ENCODE results near the gene ZNF30.
"Not testable (repeated sequence)": the region's sequence is repeated elsewhere in the genome, so short reads cannot be mapped to it uniquely, and the experiment has no call there.

The ZNF30 gene

DNA sequence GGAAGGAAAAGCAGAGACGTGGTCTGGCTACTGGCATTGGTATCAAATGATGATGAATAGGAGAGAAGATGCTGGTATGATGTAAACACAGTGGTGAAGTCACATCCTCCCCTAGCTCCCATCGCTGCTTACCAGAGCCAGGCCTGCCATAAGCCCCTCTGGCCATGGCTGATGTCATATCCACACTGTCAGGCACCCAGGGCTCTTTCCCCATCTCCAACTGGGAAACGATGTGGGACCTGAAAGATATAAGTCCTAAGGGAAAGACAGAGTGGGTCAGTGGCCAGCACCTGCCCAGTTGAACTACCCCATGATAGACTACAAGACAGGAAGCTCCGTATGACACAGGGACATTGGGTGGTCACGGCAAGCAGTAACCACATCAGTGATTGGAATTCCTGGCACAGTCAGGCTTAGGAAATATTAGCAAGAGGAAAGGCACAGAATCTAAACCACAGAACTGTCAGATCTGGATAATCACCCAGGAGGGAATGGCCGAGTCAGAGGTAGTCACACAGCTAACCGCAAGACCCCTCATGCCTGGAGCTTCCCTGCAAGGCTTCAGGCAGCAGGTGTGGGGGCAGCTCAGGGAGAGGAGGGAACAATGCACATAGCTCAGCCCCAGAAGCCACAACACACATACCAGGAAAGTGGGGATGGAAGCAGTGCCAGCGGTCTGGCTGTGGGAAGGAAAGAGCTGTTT, 33.6 kb downstream of the ZNF30 start:
- no peak for DNase-seq (ENCODE audit: low read depth, low spot score)

DNA sequence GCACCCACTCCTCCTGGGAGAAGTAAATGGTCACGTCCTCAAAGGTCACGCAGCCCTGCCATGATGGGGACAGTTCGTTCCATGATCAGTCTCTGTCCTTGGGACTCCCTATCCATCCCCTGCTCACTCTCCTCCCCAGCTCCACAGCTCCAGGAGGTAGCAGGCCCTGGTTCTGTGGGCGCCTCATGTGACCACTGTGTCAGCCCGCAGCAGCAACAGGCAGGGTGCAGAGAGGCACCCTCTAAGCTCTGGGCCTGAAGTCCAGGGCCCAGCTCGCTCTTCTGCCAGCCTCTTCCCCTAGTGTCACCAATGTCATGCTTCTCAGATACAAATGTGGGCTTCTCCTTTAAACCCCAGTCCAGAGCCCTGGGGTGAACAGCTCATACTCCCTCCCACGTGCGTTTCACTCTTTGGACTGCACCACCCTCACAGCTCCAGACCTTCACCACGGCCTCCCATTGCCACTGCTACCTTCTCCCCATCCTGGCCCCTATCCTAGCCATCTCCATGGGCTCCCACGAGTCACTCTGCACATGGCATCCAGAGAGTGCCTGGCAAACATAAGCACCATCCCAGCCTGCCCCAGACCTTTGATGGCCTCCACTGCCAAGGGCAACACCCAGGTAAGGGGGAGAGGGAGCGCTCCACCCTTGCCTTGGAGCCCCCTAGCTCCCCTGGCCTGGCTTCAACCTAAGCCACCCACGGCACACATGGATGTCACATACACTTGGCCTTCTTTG, 34.4 kb downstream of the ZNF30 start:
- DNase-seq (ENCODE audit: low read depth, low spot score): no peak

GRCh38 chr19:34961775-34962686, 35.3 kb downstream of the ZNF30 start:
- DNase-seq (ENCODE audit: low read depth, low spot score): no peak

GRCh38 chr19:34962687-34963572, 36.2 kb downstream of the ZNF30 start:
- no peak for DNase-seq (ENCODE audit: low read depth, low spot score)

DNA sequence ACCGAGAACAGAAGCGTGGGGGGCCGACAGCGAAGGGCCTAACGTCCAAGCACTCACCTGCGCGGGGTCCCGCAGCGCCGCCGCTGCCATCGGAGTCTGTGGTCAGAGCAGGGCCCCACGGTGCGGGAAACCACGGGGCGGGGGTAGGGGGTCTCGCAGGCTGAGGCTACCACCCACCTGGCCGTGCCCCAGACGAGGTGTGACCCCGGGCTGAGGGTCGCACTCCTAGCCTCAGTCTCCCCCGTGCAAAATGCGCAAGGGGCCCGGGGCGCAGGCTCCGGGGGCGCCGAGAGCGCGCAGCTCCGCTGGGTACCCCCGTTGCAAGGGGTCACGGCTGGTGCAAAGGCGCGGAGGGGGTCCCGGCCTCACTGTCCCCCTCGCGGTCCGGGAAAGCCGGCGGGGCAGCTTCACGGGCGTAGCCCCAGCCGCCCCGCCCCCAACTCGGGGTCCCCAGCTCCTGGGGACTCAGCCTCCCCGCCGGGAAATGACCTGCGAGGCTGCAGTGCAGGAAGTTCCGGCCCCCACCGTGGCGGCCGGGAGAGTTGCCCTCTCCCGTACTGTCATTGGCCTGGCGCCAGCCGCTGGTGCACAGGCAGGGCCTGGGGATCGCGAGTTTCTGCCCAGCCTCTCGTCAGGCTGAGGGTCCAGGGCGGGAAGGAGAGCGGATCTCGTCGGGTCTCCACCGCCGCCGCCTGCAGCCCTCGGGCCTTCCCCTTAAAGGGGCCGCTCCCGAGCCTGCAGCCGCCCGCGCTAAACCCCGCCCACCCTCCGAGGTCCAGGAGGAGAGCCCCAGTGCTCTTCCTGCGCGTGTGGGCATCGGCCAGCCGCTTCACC, 37.1 kb downstream of the ZNF30 start, which contains the start of gene ZNF792:
Gene ZNF792 (minus strand): TSS at position 657 of the 834 bp plus-strand sequence. CDS start 567 bp downstream, at position 90.
- no peak for DNase-seq (ENCODE audit: low read depth, low spot score)

- no peak for DNase-seq (ENCODE audit: low read depth, low spot score)
Observed at GRCh38 chr19:34964598-34964997, 37.9 kb downstream of the ZNF30 start.

- not testable (repeated sequence) for DNase-seq (ENCODE audit: low read depth, low spot score)
Observed at GRCh38 chr19:34965505-34965904, 38.8 kb downstream of the ZNF30 start.

DNA sequence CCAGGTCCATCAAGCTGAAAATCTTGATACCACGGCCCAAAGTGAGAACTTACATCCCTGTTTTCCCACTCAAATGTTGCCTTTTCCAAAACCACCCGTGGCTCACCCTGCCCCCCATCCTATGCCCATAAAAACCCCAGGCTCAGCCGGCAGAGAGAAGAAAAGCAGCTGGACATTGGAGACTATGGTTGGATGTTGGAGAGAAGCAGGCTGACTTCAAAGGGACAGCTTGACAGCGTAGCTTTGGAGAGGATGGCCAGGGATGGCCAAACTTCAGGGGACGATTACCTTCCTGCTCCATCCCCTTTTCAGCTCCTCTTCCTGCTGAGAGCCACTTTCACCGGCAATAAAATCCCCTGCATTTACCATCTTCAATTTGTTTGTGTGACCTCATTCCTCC, 40.8 kb downstream of the ZNF30 start:
- DNase-seq (ENCODE audit: low read depth, low spot score): no peak

DNA sequence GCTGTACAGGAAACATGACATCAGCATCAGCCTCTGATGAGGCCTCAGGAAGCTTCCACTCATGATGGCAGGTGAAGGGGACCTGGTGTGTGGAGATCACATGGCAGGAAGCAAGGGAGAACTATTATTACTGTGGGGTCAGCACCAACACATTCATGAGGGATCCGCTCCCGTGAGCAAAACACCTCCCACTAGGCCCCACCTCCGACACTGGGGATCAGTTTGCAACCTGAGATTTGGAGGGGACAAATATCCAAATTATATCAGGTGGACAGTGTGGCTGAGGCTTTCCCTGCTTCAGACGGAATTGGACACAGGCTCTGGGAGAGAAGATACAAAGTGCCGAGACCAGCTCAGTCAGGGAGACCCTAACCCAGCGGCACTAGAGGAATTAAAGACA, 43.0 kb downstream of the ZNF30 start:
- no peak for DNase-seq (ENCODE audit: low read depth, low spot score)

DNA sequence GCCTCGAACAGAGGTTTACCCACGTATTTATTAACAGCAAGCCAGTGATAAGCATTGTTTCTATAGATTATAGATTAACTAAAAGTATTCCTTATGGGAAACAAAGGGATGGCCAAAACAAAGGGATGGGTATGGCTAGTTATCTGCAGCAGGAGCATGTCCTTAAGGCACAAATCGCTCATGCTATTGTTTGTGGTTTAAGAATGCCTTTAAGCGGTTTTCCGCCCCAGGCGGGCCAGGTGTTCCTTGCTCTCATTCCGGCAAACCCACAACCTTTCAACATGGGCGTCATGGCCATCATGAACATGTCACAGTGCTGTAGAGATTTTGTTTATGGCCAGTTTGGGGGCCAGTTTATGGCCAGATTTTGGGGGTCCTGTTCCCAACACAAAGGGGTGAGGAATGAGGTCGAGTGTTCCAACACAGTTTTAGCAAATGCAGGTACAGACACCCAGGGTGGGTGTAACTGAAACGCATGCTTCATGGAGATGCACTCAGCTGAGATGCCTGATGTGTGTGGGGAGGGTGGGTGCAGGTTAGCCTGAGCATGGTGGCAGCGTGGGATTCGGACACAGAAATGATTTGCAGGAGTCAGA, 43.6 kb downstream of the ZNF30 start:
- DNase-seq (ENCODE audit: low read depth, low spot score): not testable (repeated sequence)

DNA sequence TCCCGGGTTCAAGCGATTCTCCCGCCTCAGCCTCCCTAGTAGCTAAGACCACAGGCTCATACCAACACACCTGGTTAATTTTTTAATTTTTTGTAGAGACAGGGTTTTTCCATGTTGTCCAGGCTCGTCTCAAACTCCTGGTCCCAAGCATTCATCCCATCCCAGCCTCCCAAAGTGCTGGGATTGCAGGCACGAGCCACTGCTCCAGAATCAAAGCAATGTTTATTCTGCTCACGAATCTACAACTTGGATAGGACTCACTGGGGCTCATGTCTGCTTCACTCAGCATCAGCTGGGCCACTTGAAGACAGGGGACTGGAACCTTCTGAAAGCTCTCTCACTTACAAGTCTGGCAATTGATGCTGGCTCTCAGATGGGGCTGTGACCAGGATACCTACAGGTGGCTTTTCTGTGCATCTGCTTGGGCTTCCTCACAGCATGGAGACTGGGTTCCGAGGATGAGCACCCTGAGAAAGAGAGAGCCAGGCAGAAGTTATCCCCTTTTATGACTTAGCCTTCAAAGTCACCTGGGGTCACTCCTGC, 45.5 kb downstream of the ZNF30 start:
- no peak for DNase-seq (ENCODE audit: low read depth, low spot score)

GRCh38 chr19:34974646-34975045, 47.9 kb downstream of the ZNF30 start:
- no peak for DNase-seq (ENCODE audit: low read depth, low spot score)

GRCh38 chr19:34975056-34975455, 48.4 kb downstream of the ZNF30 start:
- DNase-seq (ENCODE audit: low read depth, low spot score): no peak

DNA sequence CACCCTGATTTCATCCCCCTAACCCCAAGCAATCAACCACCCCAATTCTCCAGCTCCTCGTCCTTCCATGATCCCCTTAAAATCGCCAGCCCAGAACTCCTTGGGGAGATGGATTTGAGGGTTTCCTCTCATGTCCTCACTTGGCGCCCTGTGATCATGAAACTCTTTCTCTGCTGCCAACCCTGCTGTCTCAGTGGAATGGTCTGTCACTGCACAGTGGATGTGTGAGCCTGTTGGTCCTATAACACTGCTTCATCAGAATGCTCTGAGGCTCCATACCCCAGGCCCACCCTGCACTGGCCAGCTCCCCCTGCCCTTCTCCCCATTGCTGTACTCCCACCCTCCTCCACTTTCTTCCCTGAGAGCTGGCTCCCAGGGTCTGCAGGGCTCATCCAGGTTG, 49.9 kb downstream of the ZNF30 start:
- DNase-seq (ENCODE audit: low read depth, low spot score): no peak

GRCh38 chr19:34979819-34980640, 53.3 kb downstream of the ZNF30 start:
- DNase-seq (ENCODE audit: low read depth, low spot score): no peak

DNA sequence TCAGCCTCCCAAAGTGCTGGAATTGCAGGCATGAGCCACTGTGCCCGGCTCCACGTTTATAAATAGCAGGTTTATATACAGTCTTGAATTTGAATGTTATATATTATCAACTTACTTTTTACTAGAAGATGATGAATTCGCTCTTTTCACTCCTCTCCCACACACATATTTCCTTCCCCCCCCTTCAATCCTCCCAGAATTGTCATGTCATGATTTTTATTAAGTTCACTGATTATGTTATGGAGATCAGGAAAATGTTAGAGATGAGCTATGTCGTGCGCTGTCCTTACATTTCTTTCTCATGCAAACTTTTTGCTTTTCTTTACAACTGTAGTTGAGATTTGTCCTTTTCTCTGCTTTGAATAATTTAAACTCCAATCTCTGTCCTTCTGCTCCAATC, 55.6 kb downstream of the ZNF30 start:
- no peak for DNase-seq (ENCODE audit: low read depth, low spot score)

- no peak for DNase-seq (ENCODE audit: low read depth, low spot score)
Observed at GRCh38 chr19:34983786-34984185, 57.1 kb downstream of the ZNF30 start.

GRCh38 chr19:34984287-34984686, 57.6 kb downstream of the ZNF30 start:
- no peak for DNase-seq (ENCODE audit: low read depth, low spot score)
